ENCODE measurements around the gene TMUB1.

- no peak for TF ChIP-seq CTCF (IDR thresholded peaks at IDR 0.05)
- no peak for TF ChIP-seq POLR2A (IDR thresholded peaks at IDR 0.05)
Observed at GRCh38 chr7:151129117-151129959, 46.0 kb upstream of the TMUB1 start.

Data from heart left ventricle (tissue), 13 donors.